Measurements from ENCODE around the gene MEOX1. TPM values are rescaled to one million over a fixed set of nuclear protein-coding genes. Genes with fewer than 3 reads are reported as not detected.

The MEOX1 gene
- total RNA-seq, 1 donor from 2014 or later = 1.7 TPM

GRCh38 chr17:43634591-43635125 is 27.1 kb downstream of the MEOX1 start:
- H3K27ac Mint-ChIP-seq (ENCODE audit: unreplicated experiment) = peak overlapping the region; percentile 83
- no peak for TF ChIP-seq CTCF (conservative IDR thresholded peaks at IDR 0.05)

GRCh38 chr17:43632221-43632620 is 29.5 kb downstream of the MEOX1 start:
- TF ChIP-seq CTCF (conservative IDR thresholded peaks at IDR 0.05) = no peak
- H3K4me1 Mint-ChIP-seq = peaks cover 50% of the 10 kb centered on the region
- no peaks in the 10 kb centered on the region for H3K9me3 Mint-ChIP-seq
- DNase-seq (ENCODE audit: low read depth, low spot score) = peak; percentile 17
- H3K27me3 Mint-ChIP-seq (ENCODE audit: low read depth) = no peaks in the 10 kb centered on the region
- H3K4me3 Mint-ChIP-seq = peak overlapping the region; percentile 65
- peak overlapping the region; percentile 93 for H3K27ac Mint-ChIP-seq (ENCODE audit: unreplicated experiment)
- no peaks in the 10 kb centered on the region for H3K36me3 Mint-ChIP-seq (ENCODE audit: low read depth)

More at GRCh38 chr17:43634591-43635125, 27.1 kb downstream of the MEOX1 start:
- Mint-ChIP-seq H3K36me3 (ENCODE audit: low read depth) (no peaks in the 10 kb centered on the region), H3K4me1 (peaks cover 36% of the 10 kb centered on the region), H3K4me3 (no peak overlapping the region), H3K9me3 (no peaks in the 10 kb centered on the region), H3K27me3 (ENCODE audit: low read depth) (no peaks in the 10 kb centered on the region)
- DNase-seq (ENCODE audit: low read depth, low spot score) = no peak

- no peak for DNase-seq (ENCODE audit: low read depth, low spot score)
- Mint-ChIP-seq H3K4me1 (peaks cover 49% of the 10 kb centered on the region), H3K4me3 (no peak overlapping the region), H3K36me3 (ENCODE audit: low read depth) (no peaks in the 10 kb centered on the region), H3K9me3 (no peaks in the 10 kb centered on the region), H3K27ac (ENCODE audit: unreplicated experiment) (no peak overlapping the region), H3K27me3 (ENCODE audit: low read depth) (no peaks in the 10 kb centered on the region)
- TF ChIP-seq CTCF (conservative IDR thresholded peaks at IDR 0.05) = no peak
Observed at GRCh38 chr17:43631429-43631828, 30.3 kb downstream of the MEOX1 start.

GRCh38 chr17:43628089-43628650 is 33.6 kb downstream of the MEOX1 start:
- no peaks in the 10 kb centered on the region for H3K27me3 Mint-ChIP-seq (ENCODE audit: low read depth)
- no peak for TF ChIP-seq CTCF (conservative IDR thresholded peaks at IDR 0.05)
- H3K4me3 Mint-ChIP-seq = no peak overlapping the region
- no peaks in the 10 kb centered on the region for H3K36me3 Mint-ChIP-seq (ENCODE audit: low read depth)
- no peaks in the 10 kb centered on the region for H3K9me3 Mint-ChIP-seq
- no peak for DNase-seq (ENCODE audit: low read depth, low spot score)
- H3K4me1 Mint-ChIP-seq = peaks cover 33% of the 10 kb centered on the region
- H3K27ac Mint-ChIP-seq (ENCODE audit: unreplicated experiment) = no peak overlapping the region

GRCh38 chr17:43627653-43628052 is 34.1 kb downstream of the MEOX1 start:
- peaks cover 28% of the 10 kb centered on the region for H3K4me1 Mint-ChIP-seq
- no peak overlapping the region for H3K4me3 Mint-ChIP-seq
- TF ChIP-seq CTCF (conservative IDR thresholded peaks at IDR 0.05) = no peak
- no peaks in the 10 kb centered on the region for H3K9me3 Mint-ChIP-seq
- H3K27me3 Mint-ChIP-seq (ENCODE audit: low read depth) = no peaks in the 10 kb centered on the region
- no peaks in the 10 kb centered on the region for H3K36me3 Mint-ChIP-seq (ENCODE audit: low read depth)
- H3K27ac Mint-ChIP-seq (ENCODE audit: unreplicated experiment) = no peak overlapping the region
- DNase-seq (ENCODE audit: low read depth, low spot score) = no peak
